ENCODE measurements around the gene ANGPTL8. TPM values are rescaled to one million over a fixed set of nuclear protein-coding genes. Genes with fewer than 3 reads are reported as not detected.

Gene ANGPTL8
- total and polyA plus RNA-seq, 10 of the 15 experiments (the other 5 are each of a cell fraction or from before 2014, with no cell fraction given): not detected

- TF ChIP-seq CEBPB (IDR thresholded peaks at IDR 0.05; ENCODE audit: borderline replicate concordance in 1 of 2, low read depth in 2 of 2, low read length in 2 of 2) (0 out of 4 replicates have a peak, but pooled peaks of 1 of the 2 experiments have one; percentile 69), CBX3 (IDR thresholded peaks at IDR 0.05; ENCODE audit: borderline replicate concordance, low read depth) (no peak), CREB1 (IDR thresholded peaks at IDR 0.05; ENCODE audit: low read depth) (0 out of 2 replicates have a peak, but pooled peaks have one; percentile 26), MYC (IDR thresholded peaks at IDR 0.05; ENCODE audit: insufficient read depth, insufficient read length, insufficient replicate concordance, low read length, severe bottlenecking) (no peak), TCF7 (IDR thresholded peaks at IDR 0.05; ENCODE audit: borderline replicate concordance) (peak; percentile 18; the same call in 1 of the 2 replicates), CBFB (IDR thresholded peaks at IDR 0.05; ENCODE audit: low read depth) (peak; percentile 80; the same call in 1 of the 2 replicates), GATAD2B (conservative IDR thresholded peaks at IDR 0.05; ENCODE audit: low read depth) (0 out of 2 replicates have a peak, but pooled peaks have one; percentile 32), TCF12 (IDR thresholded peaks at IDR 0.05; ENCODE audit: low read depth, low read length) (0 out of 2 replicates have a peak, but pooled peaks have one; percentile 20)
Observed at GRCh38 chr19:11279505-11280236, 40.3 kb downstream of the ANGPTL8 start (continued).

GRCh38 chr19:11281356-11282049, 42.1 kb downstream of the ANGPTL8 start:
- BruUV-seq (replicated peaks): no TSS peak
- Histone ChIP-seq H3K9ac (ENCODE audit: control insufficient read depth, insufficient read depth, low read length) (no peak overlapping the region), H3K9me3 (replicated peaks; ENCODE audit: control insufficient read depth, insufficient read depth, low read length) (no peaks in the 10 kb centered on the region; the same call in 2 of the 3 replicates), H3K27me3 (replicated peaks in 1 of 2; ENCODE audit: control insufficient read depth in 2 of 2, insufficient read depth in 2 of 2, low read length in 1 of 2) (no peaks in the 10 kb centered on the region), H3K4me3 (no peak overlapping the region), H3K4me2 (ENCODE audit: control insufficient read depth, insufficient read depth) (no peak overlapping the region), H4K20me1 (ENCODE audit: control insufficient read depth, insufficient read depth) (no peaks in the 10 kb centered on the region), H2AFZ (ENCODE audit: control insufficient read depth, low read depth, low read length) (no peak overlapping the region), H3K4me1 (ENCODE audit: control insufficient read depth, insufficient read depth, low read length) (peaks cover 9% of the 10 kb centered on the region), H3K27ac (ENCODE audit: control insufficient read depth, insufficient read depth) (no peak overlapping the region), H3K36me3 (ENCODE audit: control insufficient read depth in 2 of 2, insufficient read depth in 2 of 2, low read length in 1 of 2) (no peaks in the 10 kb centered on the region), H3K79me2 (ENCODE audit: control insufficient read depth, insufficient read depth, low read length) (no peaks in the 10 kb centered on the region)
- POLR2A ChIA-PET: no interaction called here
- TF ChIP-seq MAX (IDR thresholded peaks at IDR 0.05; ENCODE audit: low read depth, low read length) (no peak), CREB1 (IDR thresholded peaks at IDR 0.05; ENCODE audit: low read depth) (no peak)
- CTCF ChIA-PET: interaction anchor here (0.5 kb wide), 1 partner anchor 16 kb away, joined by 3 read pairs; no protein-coding TSS in a partner anchor
- RAD21 ChIA-PET (ENCODE audit: unreplicated experiment): interaction anchor here (1.2 kb wide), 1 partner anchor 65 kb away, joined by 3 read pairs; no protein-coding TSS in a partner anchor
- DNase-seq (ENCODE audit: low read depth, low spot score) (no peak), ATAC-seq (no peak), FAIRE-seq (no peak)
- in situ Hi-C loops (cut with MboI): no loop called here
- 79% methylated on average over 11 of the region's 11 CpGs for WGBS (ENCODE audit: insufficient coverage, insufficient replicate concordance, low lambda C conversion rate, missing lambda C conversion rate)
- intact Hi-C loops (cut with micrococcal nuclease; ENCODE audit: unreplicated experiment): no loop called here
- SMC1A ChIA-PET (ENCODE audit: uncharacterized antibody, unreplicated experiment): interaction anchor here (1.2 to 1.5 kb wide), 2 partner anchors 16 to 201 kb away, joined by 3 read pairs; no protein-coding TSS in a partner anchor

Measured in GM12878 (cell line).